ENCODE data around the gene TSEN2. TPM values are rescaled to one million over a fixed set of nuclear protein-coding genes. Genes with fewer than 3 reads are reported as not detected.
"Not testable (repeated sequence)": the region's sequence is repeated elsewhere in the genome, so short reads cannot be mapped to it uniquely, and the experiment has no call there.

TSEN2 gene
- total and polyA plus RNA-seq, 2 of the 4 experiments (the other 2 are of a cell fraction) = 9.5 to 14.2 TPM

GRCh38 chr3:12447075-12447474, 37.2 kb upstream of the TSEN2 start:
- dilution Hi-C loops (cut with HindIII; ENCODE audit: low sequenced_read_pairs, unreplicated experiment) = no loop called here
- CTCF ChIA-PET = no interaction called here
- H3K79me1 ChIP-seq (ENCODE audit: low read depth in 1 of 2, low read length in 2 of 2) = no peaks in the 10 kb centered on the region
- no TSS peak for BruUV-seq (replicated peaks)
- H3K18ac ChIP-seq (ENCODE audit: low read depth, low read length) = no peak overlapping the region
- H2AK9ac ChIP-seq (replicated peaks; ENCODE audit: low read depth, low read length, poor library complexity) = no peak overlapping the region
- H2AK5ac ChIP-seq (ENCODE audit: low read depth, low read length) = no peak overlapping the region
- H3K27me3 ChIP-seq (ENCODE audit: control insufficient read depth, insufficient read depth, low read length) = peaks cover 6% of the 10 kb centered on the region; the same call in 1 of the 2 replicates
- H3K9ac ChIP-seq (ENCODE audit: low read depth, low read length) = no peak overlapping the region
- H3K4me2 ChIP-seq (ENCODE audit: low read depth, low read length) = no peak overlapping the region
- H3K23ac ChIP-seq (ENCODE audit: low read depth, low read length) = no peak overlapping the region
- H3K9me3 ChIP-seq (ENCODE audit: control insufficient read depth, insufficient read depth, low read length) = peaks cover 5% of the 10 kb centered on the region; the same call in 1 of the 2 replicates
- no peak overlapping the region for H3K56ac ChIP-seq (ENCODE audit: extremely low read depth, insufficient read depth, low read length)
- TF ChIP-seq CTCF (conservative IDR thresholded peaks at IDR 0.05; ENCODE audit: low read depth, low read length) = no peak
- TF ChIP-seq CHD1 (IDR thresholded peaks at IDR 0.05; ENCODE audit: low read depth, low read length) = no peak
- no peak for TF ChIP-seq SMC3 (IDR thresholded peaks at IDR 0.05; ENCODE audit: low read depth, low read length)
- H3K14ac ChIP-seq (replicated peaks; ENCODE audit: low read depth, low read length) = no peak overlapping the region
- H3K4ac ChIP-seq (ENCODE audit: low read depth, low read length) = no peak overlapping the region
- POLR2A ChIA-PET (ENCODE audit: unreplicated experiment) = no interaction called here
- no peak overlapping the region for H4K8ac ChIP-seq (ENCODE audit: low read depth in 2 of 2, low read length in 2 of 2)
- H3K27ac ChIP-seq (ENCODE audit: insufficient read depth, low read length) = no peak overlapping the region
- H2AFZ ChIP-seq (replicated peaks; ENCODE audit: low read length, poor library complexity) = no peak overlapping the region
- H3K36me3 ChIP-seq (ENCODE audit: control insufficient read depth, insufficient read depth, low read length) = no peaks in the 10 kb centered on the region
- ATAC-seq (ENCODE audit: low read depth) (no peak), DNase-seq (no peak)
- no peak overlapping the region for H4K5ac ChIP-seq (ENCODE audit: low read depth, low read length)
- H2BK20ac ChIP-seq (ENCODE audit: low read depth, low read length) = no peak overlapping the region
- H4K91ac ChIP-seq (ENCODE audit: insufficient read depth, low read depth, low read length) = no peak overlapping the region
- no peaks in the 10 kb centered on the region for H4K20me1 ChIP-seq (ENCODE audit: insufficient read depth, low read length)
- H3K9me1 ChIP-seq (ENCODE audit: insufficient read depth, low read length) = no peaks in the 10 kb centered on the region
- no peak overlapping the region for H3K4me3 ChIP-seq (ENCODE audit: insufficient read depth, low read depth, low read length)
- H2BK120ac ChIP-seq (ENCODE audit: low read depth, low read length) = no peak overlapping the region
- no peak overlapping the region for H2BK15ac ChIP-seq (ENCODE audit: low read depth, low read length)
- WGBS, 2 experiments (ENCODE audit: extremely low coverage in 2 of 2, insufficient read length in 1 of 2) = 80% methylated on average over 1 of the region's 4 CpGs; no CpG with 5 or more reads in 1 of the 2 experiments
- intact Hi-C loops (cut with micrococcal nuclease) = no loop called here
- H2BK5ac ChIP-seq (ENCODE audit: low read depth, low read length, poor library complexity, severe bottlenecking) = no peak overlapping the region
- in situ Hi-C loops (cut with MboI; ENCODE audit: low sequenced_read_pairs) = no loop called here
- peaks cover 6% of the 10 kb centered on the region for H3K4me1 ChIP-seq (ENCODE audit: control insufficient read depth, insufficient read depth, low read length)

- H3K27ac ChIP-seq (ENCODE audit: insufficient read depth, low read length); in situ Hi-C loops (cut with MboI; ENCODE audit: low sequenced_read_pairs); H3K23ac ChIP-seq (ENCODE audit: low read depth, low read length); H3K14ac ChIP-seq (replicated peaks; ENCODE audit: low read depth, low read length); H2BK15ac ChIP-seq (ENCODE audit: low read depth, low read length); CTCF ChIA-PET; POLR2A ChIA-PET (ENCODE audit: unreplicated experiment); BruUV-seq (replicated peaks); H2AK9ac ChIP-seq (replicated peaks; ENCODE audit: low read depth, low read length, poor library complexity); H3K56ac ChIP-seq (ENCODE audit: extremely low read depth, insufficient read depth, low read length); H3K4me2 ChIP-seq (ENCODE audit: low read depth, low read length); H4K20me1 ChIP-seq (ENCODE audit: insufficient read depth, low read length); H2BK120ac ChIP-seq (ENCODE audit: low read depth, low read length); H2BK5ac ChIP-seq (ENCODE audit: low read depth, low read length, poor library complexity, severe bottlenecking); intact Hi-C loops (cut with micrococcal nuclease); H3K9me1 ChIP-seq (ENCODE audit: insufficient read depth, low read length); H3K4ac ChIP-seq (ENCODE audit: low read depth, low read length); H4K5ac ChIP-seq (ENCODE audit: low read depth, low read length); H3K18ac ChIP-seq (ENCODE audit: low read depth, low read length); H3K4me1 ChIP-seq (ENCODE audit: control insufficient read depth, insufficient read depth, low read length); DNase-seq; H3K9ac ChIP-seq (ENCODE audit: low read depth, low read length); H3K27me3 ChIP-seq (ENCODE audit: control insufficient read depth, insufficient read depth, low read length); H3K4me3 ChIP-seq (ENCODE audit: insufficient read depth, low read depth, low read length); H2AFZ ChIP-seq (replicated peaks; ENCODE audit: low read length, poor library complexity); ATAC-seq (ENCODE audit: low read depth); H4K91ac ChIP-seq (ENCODE audit: insufficient read depth, low read depth, low read length); H2BK20ac ChIP-seq (ENCODE audit: low read depth, low read length); H3K9me3 ChIP-seq (ENCODE audit: control insufficient read depth, insufficient read depth, low read length); H3K79me1 ChIP-seq (ENCODE audit: low read depth in 1 of 2, low read length in 2 of 2); H2AK5ac ChIP-seq (ENCODE audit: low read depth, low read length); dilution Hi-C loops (cut with HindIII; ENCODE audit: low sequenced_read_pairs, unreplicated experiment); H3K36me3 ChIP-seq (ENCODE audit: control insufficient read depth, insufficient read depth, low read length); H4K8ac ChIP-seq (ENCODE audit: low read depth in 2 of 2, low read length in 2 of 2): not testable (repeated sequence)
- WGBS, 2 experiments (ENCODE audit: extremely low coverage in 2 of 2, insufficient read length in 1 of 2) = 86% methylated on average over 1 of the region's 4 CpGs; no CpG with 5 or more reads in 1 of the 2 experiments
These were observed 35.7 kb upstream of the TSEN2 start for GRCh38 chr3:12448404-12449202.

Data from IMR-90 (cell line).